GM12878 (cell line): ENCODE data around the gene KIAA1328. TPM values are rescaled to one million over a fixed set of nuclear protein-coding genes. Genes with fewer than 3 reads are reported as not detected.

Experiments
- ATAC-seq: fragments of 200-7000 bp; cut with Tn5 transposase; 3 replicates; pipeline ENCODE4 v1.9.1; 2020; ENCODE audit warnings: mild to moderate bottlenecking, moderate library complexity
- BruUV-seq: library from RNA; stranded (reverse); fragments of 400-500 nt; replicated peaks from 2 replicates; lab custom pipeline; 2021; lab: Mats Ljungman, UMichigan
- CTCF ChIA-PET: fragments of 300-600 bp; sonication (Branson Sonifier 250); formaldehyde crosslinking; extraction: SDS; loops from one replicate; lab custom pipeline; 2021; ENCODE audit warnings: inconsistent platforms; lab: Yijun Ruan, JAX
- POLR2A ChIA-PET: fragments of 350-600 bp; formaldehyde crosslinking; extraction: SDS; loops from one replicate; lab custom pipeline; 2021; ENCODE audit warnings: inconsistent platforms; lab: Charles Lee
- RAD21 ChIA-PET: fragments of 300-600 bp; sonication (Branson Sonifier 250); formaldehyde crosslinking; loops from one replicate; lab custom pipeline; 2023; ENCODE audit warnings: antibody characterized with exemption; ENCODE audit not compliant: unreplicated experiment; lab: Charles Lee
- SMC1A ChIA-PET: fragments of 300-600 bp; sonication (Branson Sonifier 250); formaldehyde crosslinking; loops from one replicate; lab custom pipeline; 2023; ENCODE audit not compliant: unreplicated experiment, uncharacterized antibody; lab: Charles Lee
- DNase-seq: peaks from one replicate; pipeline ENCODE4 v3.0.0-alpha.2; 2011; ENCODE audit warnings: low read depth, low spot score
- FAIRE-seq: peaks from 3 replicates; lab custom pipeline; 2011; peaks lifted over from hg19 to GRCh38; lab: Jason Lieb, UNC
- H2AFZ ChIP-seq: 2 replicates; pipeline ENCODE4 v1.6.0; 2011; ENCODE audit warnings: low read depth, low read length, control low read depth; ENCODE audit not compliant: control insufficient read depth
- H3K27ac ChIP-seq: 2 replicates; pipeline ENCODE4 v1.5.1; 2011; ENCODE audit warnings: control low read depth; ENCODE audit not compliant: control insufficient read depth, insufficient read depth
- H3K27me3 ChIP-seq, 2 experiments: replicated peaks in 1 of 2; 2 replicates each; pipeline versions ENCODE4 v1.6.0 to v1.6.1; 2011; ENCODE audit warnings: low read length in 1 of 2; ENCODE audit not compliant: control insufficient read depth in 2 of 2, insufficient read depth in 2 of 2
- H3K36me3 ChIP-seq, 2 experiments: 2 replicates each; pipeline ENCODE4 v1.5.1; 2011; ENCODE audit warnings: low read length in 1 of 2; ENCODE audit not compliant: control insufficient read depth in 2 of 2, insufficient read depth in 2 of 2
- H3K4me1 ChIP-seq: 2 replicates; pipeline ENCODE4 v1.6.1; 2011; ENCODE audit warnings: mild to moderate bottlenecking, low read length, moderate library complexity, mixed read lengths; ENCODE audit not compliant: control insufficient read depth, insufficient read depth
- H3K4me2 ChIP-seq: 2 replicates; pipeline ENCODE4 v1.6.0; 2011; ENCODE audit warnings: control low read depth; ENCODE audit not compliant: control insufficient read depth, insufficient read depth
- H3K4me3 ChIP-seq: fragments of 200-600 bp; sonication (generic); 2 replicates; pipeline ENCODE4 v1.5.1; 2016
- H3K79me2 ChIP-seq: 2 replicates; pipeline ENCODE4 v1.6.0; 2011; ENCODE audit warnings: low read length; ENCODE audit not compliant: control insufficient read depth, insufficient read depth
- H3K9ac ChIP-seq: 2 replicates; pipeline ENCODE4 v1.8.0; 2011; ENCODE audit warnings: low read length, control low read depth, mixed read lengths; ENCODE audit not compliant: control insufficient read depth, insufficient read depth
- H3K9me3 ChIP-seq: replicated peaks from 3 replicates; pipeline ENCODE4 v1.5.1; 2011; ENCODE audit warnings: mild to moderate bottlenecking, low read length; ENCODE audit not compliant: control insufficient read depth, insufficient read depth
- H4K20me1 ChIP-seq: 2 replicates; pipeline ENCODE4 v1.6.0; 2011; ENCODE audit not compliant: control insufficient read depth, insufficient read depth
- ATF7 ChIP-seq: fragments of 450-650 bp; IDR thresholded peaks from 2 replicates; pipeline ENCODE4 v1.6.1; 2016; ENCODE audit warnings: low read depth, mild to moderate bottlenecking
- BCL11A ChIP-seq: IDR thresholded peaks from 2 replicates; pipeline ENCODE4 v1.6.1; 2011; ENCODE audit warnings: low read depth, low read length
- BHLHE40 ChIP-seq, 2 experiments: fragments of 450-650 bp in 1 of 2; IDR thresholded peaks; 2 replicates each; pipeline ENCODE4 v1.6.1; 2011 to 2017; ENCODE audit warnings: low read depth in 2 of 2, borderline replicate concordance in 1 of 2, improper control_type of control experiment in 1 of 2, low read length in 1 of 2, mild to moderate bottlenecking in 1 of 2
- CREB1 ChIP-seq: IDR thresholded peaks from 2 replicates; pipeline ENCODE4 v1.6.1; 2012; ENCODE audit warnings: low read depth, mild to moderate bottlenecking, inconsistent platforms
- ESRRA ChIP-seq: IDR thresholded peaks from 2 replicates; pipeline ENCODE4 v1.6.1; 2012; ENCODE audit warnings: mild to moderate bottlenecking, low read length, improper control_type of control experiment
- FOS ChIP-seq: IDR thresholded peaks from 3 replicates; pipeline ENCODE4 v1.6.1; 2011; ENCODE audit warnings: borderline replicate concordance; ENCODE audit not compliant: insufficient read length; ENCODE audit errors: extremely low read depth
- FOXM1 ChIP-seq: IDR thresholded peaks from 2 replicates; pipeline ENCODE4 v1.6.1; 2012; ENCODE audit warnings: low read depth, mild to moderate bottlenecking, inconsistent platforms, low read length, moderate library complexity
- HCFC1 ChIP-seq: fragments of 150-350 bp; IDR thresholded peaks from 2 replicates; pipeline ENCODE4 v1.6.1; 2014; ENCODE audit warnings: low read length
- JUND ChIP-seq: IDR thresholded peaks from 2 replicates; pipeline ENCODE4 v1.6.1; 2012; ENCODE audit warnings: low read depth, mild to moderate bottlenecking, low read length, improper control_type of control experiment, moderate library complexity
- KAT2A ChIP-seq: conservative IDR thresholded peaks from 2 replicates; pipeline ENCODE4 v1.6.1; 2011; ENCODE audit warnings: low read depth, low read length; ENCODE audit not compliant: control insufficient read depth
- NFYB ChIP-seq: IDR thresholded peaks from 2 replicates; pipeline ENCODE4 v1.6.1; 2011; ENCODE audit warnings: low read depth, mild to moderate bottlenecking, low read length, improper control_type of control experiment, moderate library complexity; ENCODE audit not compliant: insufficient read depth
- PKNOX1 ChIP-seq: fragments of 450-650 bp; IDR thresholded peaks from 2 replicates; pipeline ENCODE4 v1.6.1; 2016; ENCODE audit warnings: mild to moderate bottlenecking
- POLR2A ChIP-seq: IDR thresholded peaks from 2 replicates; pipeline ENCODE4 v1.6.1; 2011; ENCODE audit warnings: low read depth, mild to moderate bottlenecking, low read length
- POLR2AphosphoS2 ChIP-seq: IDR thresholded peaks from 2 replicates; pipeline ENCODE4 v1.6.1; 2011; ENCODE audit warnings: low read depth, mild to moderate bottlenecking, low read length, improper control_type of control experiment, moderate library complexity
- POLR2AphosphoS5 ChIP-seq: IDR thresholded peaks from 2 replicates; pipeline ENCODE4 v1.6.1; 2011; ENCODE audit warnings: mild to moderate bottlenecking, low read length, inconsistent platforms
- SMAD5 ChIP-seq: IDR thresholded peaks from 2 replicates; pipeline ENCODE4 v1.6.1; 2016; ENCODE audit warnings: antibody characterized with exemption, low read depth
- WGBS: methylation state at CpG from one replicate; pipeline ENCODE4 v1.1.6; 2016; ENCODE audit warnings: low lambda C conversion rate; ENCODE audit not compliant: insufficient replicate concordance, insufficient coverage; ENCODE audit errors: missing lambda C conversion rate; 5-methylcytosine and 5-hydroxymethylcytosine counted together
- in situ Hi-C: fragments of 300-500 bp; cut with MboI; formaldehyde crosslinking; loops from 9 replicates; pipeline ENCODE4 v1.14.3; 2018; ENCODE audit warnings: mixed read lengths
- intact Hi-C: fragments of 100-400 bp; cut with micrococcal nuclease; formaldehyde crosslinking; loops from one replicate; pipeline ENCODE4 v1.14.2; 2022; ENCODE audit not compliant: unreplicated experiment
- polyA plus RNA-seq, 11 experiments: library from polyadenylated mRNA; depleted of rRNA in 4 of 11; unstranded in 6 of 11; stranded (reverse) in 5 of 11; fragments of >200 nt; fragmentation: Nextera tagmentation in 4 of 11; fragmentation: Illumina TruSeq in 1 of 11; extraction: Ambion mirVana in 4 of 11; extraction: Trizol in 1 of 11; gene quantifications; 1 replicate in 1 of 11; 2 replicates in 10 of 11; pipeline versions ENCODE4 v1.2.1 to v1.2.3, GENCODE V29; 2011 to 2016; ENCODE audit warnings: inconsistent platforms in 2 of 11, missing spikeins in 2 of 11, low read depth in 1 of 11
- total RNA-seq, 4 experiments: library from RNA; depleted of rRNA in 3 of 4; stranded (reverse); fragments of >200 nt in 3 of 4; fragmentation: Illumina TruSeq in 1 of 4; extraction: Trizol in 1 of 4; gene quantifications; 2 replicates each; pipeline versions ENCODE4 v1.2.1 to v1.2.3, GENCODE V29; 2013 to 2021

Gene KIAA1328
- total and polyA plus RNA-seq, 10 of the 15 experiments (the other 5 are each of a cell fraction or from before 2014, with no cell fraction given), result 3.1 to 7.1 (median 4.6) TPM

GRCh38 chr18:37253394-37254235, 424.7 kb downstream of the KIAA1328 start:
- ChIA-PET POLR2A (no interaction called here), RAD21 (no interaction called here), CTCF (no interaction called here), SMC1A (no interaction called here)
- DNase-seq, result no peak
- H4K20me1 ChIP-seq, result no peaks in the 10 kb centered on the region
- no TSS peak for BruUV-seq
- H3K9ac ChIP-seq, result no peak overlapping the region
- H3K36me3 ChIP-seq, result no peaks in the 10 kb centered on the region
- intact Hi-C loops, result no loop called here
- no peak for FAIRE-seq
- ATAC-seq, result no peak; the same call in 2 of the 3 replicates
- H3K27ac ChIP-seq, result no peak overlapping the region
- no peaks in the 10 kb centered on the region for H3K79me2 ChIP-seq
- H3K4me2 ChIP-seq, result no peak overlapping the region
- H3K9me3 ChIP-seq, result no peaks in the 10 kb centered on the region
- H3K4me3 ChIP-seq, result no peak overlapping the region
- H3K4me1 ChIP-seq, result no peaks in the 10 kb centered on the region
- 46% methylated on average over 26 of the region's 83 CpGs for WGBS
- H2AFZ ChIP-seq, result no peak overlapping the region
- TF ChIP-seq KAT2A (no peak), HCFC1 (no peak), POLR2AphosphoS5 (no peak), ESRRA (no peak), JUND (no peak), FOXM1 (no peak), BHLHE40 (IDR thresholded peaks at IDR 0.05; ENCODE audit: borderline replicate concordance in 1 of 2, low read depth in 2 of 2, low read length in 1 of 2) (no peak), POLR2AphosphoS2 (no peak), FOS (no peak), NFYB (no peak), BCL11A (no peak), SMAD5 (no peak), POLR2A (no peak), PKNOX1 (no peak), CREB1 (no peak), ATF7 (no peak)
- H3K27me3 ChIP-seq, result peaks cover 5 to 10% of the 10 kb centered on the region in 2 experiments
- in situ Hi-C loops, result no loop called here
